ENCODE measurements around the gene P2RX6.

Gene P2RX6

GRCh38 chr22:20998411-20999336 is 16.3 kb upstream of the P2RX6 start:
- Histone ChIP-seq H2AFZ (ENCODE audit: low read depth, low read length) (no peak overlapping the region), H3K14ac (ENCODE audit: low read length in 2 of 2) (no peak overlapping the region), H3K27me3 (ENCODE audit: control insufficient read depth in 1 of 2, insufficient read depth in 1 of 2, low read length in 2 of 2) (no peaks in the 10 kb centered on the region), H2BK120ac (ENCODE audit: low read depth, low read length) (no peak overlapping the region), H3K4me1 (ENCODE audit: control insufficient read depth, insufficient read depth, low read depth, low read length) (peaks cover 32% of the 10 kb centered on the region), H2BK5ac (ENCODE audit: low read depth, low read length, poor library complexity, severe bottlenecking) (no peak overlapping the region), H3K4me2 (ENCODE audit: low read length, poor library complexity, severe bottlenecking) (no peak overlapping the region), H3K9me3 (ENCODE audit: control insufficient read depth, low read length) (no peaks in the 10 kb centered on the region), H2AK5ac (ENCODE audit: low read length, severe bottlenecking) (no peak overlapping the region), H3K79me1 (replicated peaks; ENCODE audit: low read length, poor library complexity, severe bottlenecking) (peaks cover 34% of the 10 kb centered on the region), H2BK12ac (ENCODE audit: low read length in 2 of 2) (no peak overlapping the region), H3K23ac (ENCODE audit: low read length in 2 of 2) (no peak overlapping the region), H3K36me3 (ENCODE audit: control insufficient read depth in 1 of 2, insufficient read depth in 2 of 2, low read depth in 1 of 2, low read length in 2 of 2) (peaks cover 61 to 70% of the 10 kb centered on the region in 2 experiments), H3K4ac (ENCODE audit: low read depth in 1 of 2, low read length in 2 of 2) (no peak overlapping the region), H3K18ac (ENCODE audit: low read depth in 1 of 2, low read length in 2 of 2) (no peak overlapping the region), H3K27ac (ENCODE audit: low read length, poor library complexity, severe bottlenecking) (no peak overlapping the region), H4K8ac (ENCODE audit: low read length) (peak overlapping the region; percentile 27), H4K91ac (ENCODE audit: low read length) (no peak overlapping the region), H2BK15ac (ENCODE audit: low read depth, poor library complexity, severe bottlenecking) (no peak overlapping the region), H3K4me3 (ENCODE audit: insufficient read depth in 1 of 2, low read depth in 1 of 2, low read length in 2 of 2) (no peak overlapping the region), H3K9ac (ENCODE audit: low read length) (peak overlapping the region; percentile 29)
- DNase-seq, result no peak
- WGBS, result 74% methylated on average over 6 of the region's 7 CpGs

- Histone ChIP-seq H3K27me3 (ENCODE audit: control insufficient read depth in 1 of 2, insufficient read depth in 1 of 2, low read length in 2 of 2) (no peaks in the 10 kb centered on the region), H3K9me3 (ENCODE audit: control insufficient read depth, low read length) (no peaks in the 10 kb centered on the region)
- WGBS, result 95% methylated on average over 27 of the region's 27 CpGs
Observed at GRCh38 chr22:20999350-21000206, 15.4 kb upstream of the P2RX6 start.

GRCh38 chr22:21000207-21000986 is 14.6 kb upstream of the P2RX6 start:
- no peak overlapping the region for H2BK120ac ChIP-seq (ENCODE audit: low read depth, low read length)
- no peak overlapping the region for H3K4ac ChIP-seq (ENCODE audit: low read depth in 1 of 2, low read length in 2 of 2)
- H3K9me3 ChIP-seq (ENCODE audit: control insufficient read depth, low read length), result no peaks in the 10 kb centered on the region
- H2BK15ac ChIP-seq (ENCODE audit: low read depth, poor library complexity, severe bottlenecking), result peak overlapping the region; percentile 6
- peak overlapping the region; percentile 22 to 57 for H2BK12ac ChIP-seq (ENCODE audit: low read length in 2 of 2)
- H3K23ac ChIP-seq (ENCODE audit: low read length in 2 of 2), result no peak overlapping the region
- no peak overlapping the region for H2AFZ ChIP-seq (ENCODE audit: low read depth, low read length)
- peak overlapping the region; percentile 92 for H3K4me2 ChIP-seq (ENCODE audit: low read length, poor library complexity, severe bottlenecking)
- DNase-seq, result no peak
- peak overlapping the region; percentile 6 for H2AK5ac ChIP-seq (ENCODE audit: low read length, severe bottlenecking)
- no peak overlapping the region for H4K91ac ChIP-seq (ENCODE audit: low read length)
- H4K8ac ChIP-seq (ENCODE audit: low read length), result peak overlapping the region; percentile 51
- peaks cover 34% of the 10 kb centered on the region for H3K4me1 ChIP-seq (ENCODE audit: control insufficient read depth, insufficient read depth, low read depth, low read length)
- no peak overlapping the region for H3K27ac ChIP-seq (ENCODE audit: low read length, poor library complexity, severe bottlenecking)
- peak overlapping the region; percentile 99 for H3K9ac ChIP-seq (ENCODE audit: low read length)
- peaks cover 53% of the 10 kb centered on the region in 2 experiments for H3K36me3 ChIP-seq (ENCODE audit: control insufficient read depth in 1 of 2, insufficient read depth in 2 of 2, low read depth in 1 of 2, low read length in 2 of 2)
- no peaks in the 10 kb centered on the region for H3K27me3 ChIP-seq (ENCODE audit: control insufficient read depth in 1 of 2, insufficient read depth in 1 of 2, low read length in 2 of 2)
- no peak overlapping the region for H3K18ac ChIP-seq (ENCODE audit: low read depth in 1 of 2, low read length in 2 of 2)
- peaks cover 36% of the 10 kb centered on the region for H3K79me1 ChIP-seq (replicated peaks; ENCODE audit: low read length, poor library complexity, severe bottlenecking)
- peak overlapping the region in 1 of 2 experiments; percentile 90 for H3K4me3 ChIP-seq (ENCODE audit: insufficient read depth in 1 of 2, low read depth in 1 of 2, low read length in 2 of 2)
- WGBS, result 82% methylated on average over 20 of the region's 22 CpGs
- no peak overlapping the region for H3K14ac ChIP-seq (ENCODE audit: low read length in 2 of 2)
- H2BK5ac ChIP-seq (ENCODE audit: low read depth, low read length, poor library complexity, severe bottlenecking), result no peak overlapping the region

More at GRCh38 chr22:20999350-21000206, 15.4 kb upstream of the P2RX6 start:
- Histone ChIP-seq H3K4ac (ENCODE audit: low read depth in 1 of 2, low read length in 2 of 2) (no peak overlapping the region), H2BK12ac (ENCODE audit: low read length in 2 of 2) (peak overlapping the region; percentile 10 to 57), H3K4me2 (ENCODE audit: low read length, poor library complexity, severe bottlenecking) (no peak overlapping the region), H3K23ac (ENCODE audit: low read length in 2 of 2) (no peak overlapping the region), H4K8ac (ENCODE audit: low read length) (peak overlapping the region; percentile 51), H3K27ac (ENCODE audit: low read length, poor library complexity, severe bottlenecking) (no peak overlapping the region), H3K4me3 (ENCODE audit: insufficient read depth in 1 of 2, low read depth in 1 of 2, low read length in 2 of 2) (peak overlapping the region in 1 of 2 experiments; percentile 90), H3K79me1 (replicated peaks; ENCODE audit: low read length, poor library complexity, severe bottlenecking) (peaks cover 36% of the 10 kb centered on the region), H2BK120ac (ENCODE audit: low read depth, low read length) (no peak overlapping the region), H3K14ac (ENCODE audit: low read length in 2 of 2) (no peak overlapping the region), H2AK5ac (ENCODE audit: low read length, severe bottlenecking) (no peak overlapping the region), H3K18ac (ENCODE audit: low read depth in 1 of 2, low read length in 2 of 2) (no peak overlapping the region), H2BK5ac (ENCODE audit: low read depth, low read length, poor library complexity, severe bottlenecking) (no peak overlapping the region), H3K36me3 (ENCODE audit: control insufficient read depth in 1 of 2, insufficient read depth in 2 of 2, low read depth in 1 of 2, low read length in 2 of 2) (peaks cover 61% of the 10 kb centered on the region in 2 experiments), H4K91ac (ENCODE audit: low read length) (no peak overlapping the region), H2AFZ (ENCODE audit: low read depth, low read length) (no peak overlapping the region), H3K4me1 (ENCODE audit: control insufficient read depth, insufficient read depth, low read depth, low read length) (peaks cover 34% of the 10 kb centered on the region), H2BK15ac (ENCODE audit: low read depth, poor library complexity, severe bottlenecking) (no peak overlapping the region), H3K9ac (ENCODE audit: low read length) (peak overlapping the region; percentile 99)
- no peak for DNase-seq

Measured in mesenchymal stem cell (in vitro differentiated cells and primary cell).